ENCODE results near the gene COX6B2. TPM values are rescaled to one million over a fixed set of nuclear protein-coding genes. Genes with fewer than 3 reads are reported as not detected.

Gene COX6B2
- total and polyA plus RNA-seq, 2 donors (not counting 3 experiments of a cell fraction or from before 2014, with no cell fraction given), result not detected

DNA sequence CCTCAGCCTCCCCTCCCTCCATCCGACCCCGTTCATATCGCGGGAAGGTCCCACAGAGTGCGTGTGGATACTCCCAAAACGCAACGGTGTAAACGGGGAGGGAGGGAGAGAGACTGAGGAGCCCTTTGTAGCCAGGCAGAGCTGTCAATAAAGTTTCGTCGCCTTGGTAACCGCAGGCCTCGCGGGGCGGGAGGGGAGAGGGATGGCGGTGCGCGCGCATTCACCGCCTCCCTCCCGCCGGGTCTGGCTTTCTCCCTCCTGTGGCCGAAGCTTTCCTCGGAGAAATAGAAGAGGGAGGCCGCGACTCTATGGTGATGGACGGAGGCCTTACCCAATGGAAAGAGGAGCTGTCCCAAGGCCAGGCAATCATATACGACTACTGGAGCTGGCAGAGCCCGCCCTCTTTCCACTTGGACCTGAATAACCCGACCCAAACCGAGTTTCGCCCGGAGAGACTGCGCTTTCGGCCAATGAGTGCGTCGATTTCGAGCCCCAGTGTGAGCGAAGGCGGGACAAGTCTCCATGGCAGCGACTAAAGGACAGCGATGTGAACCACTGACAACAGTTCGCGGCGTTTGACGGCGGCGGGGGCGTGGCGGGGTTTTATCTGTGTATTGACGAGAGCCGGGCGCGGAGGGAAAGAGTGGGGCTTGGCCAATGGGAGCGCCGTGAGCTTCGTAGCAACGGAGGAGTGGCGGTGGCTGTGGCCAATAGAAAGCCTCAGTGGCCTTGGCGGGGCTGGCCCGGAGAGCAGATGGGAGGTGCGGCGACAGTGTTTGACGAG, 15.2 kb downstream of the COX6B2 start, which contains the start of gene KMT5C:
TSS of gene KMT5C (plus strand) at position 772 of the 784 bp plus-strand sequence. CDS start 2,061 bp downstream, outside the sequence.
- Histone ChIP-seq H3K9me3 (replicated peaks; ENCODE audit: control insufficient read depth, insufficient read depth, low read length) (no peaks in the 10 kb centered on the region), H3K4me1 (ENCODE audit: control insufficient read depth, extremely low read depth, insufficient read depth, low read length) (peaks cover 10% of the 10 kb centered on the region), H3K27ac (ENCODE audit: insufficient read depth, low read depth, low read length) (peak within 1 kb of the TSS; percentile 92), H3K36me3 (ENCODE audit: control insufficient read depth in 2 of 2, extremely low read depth in 1 of 2, insufficient read depth in 2 of 2, low read length in 2 of 2) (peaks cover 0 to 7% of the 10 kb centered on the region in 2 experiments), H3K9me1 (replicated peaks; ENCODE audit: control insufficient read depth, extremely low read depth, insufficient read depth, low read length) (no peaks in the 10 kb centered on the region), H3K4me3 (replicated peaks in 1 of 3; ENCODE audit: insufficient read depth in 1 of 3, low read depth in 1 of 3, low read length in 3 of 3) (peak within 1 kb of the TSS; percentile 38 to 69 (median 65)), H2AFZ (ENCODE audit: low read depth, low read length) (peak within 1 kb of the TSS; percentile 45), H3K9ac (replicated peaks; ENCODE audit: extremely low read depth, insufficient read depth, low read length) (peak within 1 kb of the TSS; percentile 94), H4K20me1 (replicated peaks; ENCODE audit: control insufficient read depth, extremely low read depth, insufficient read depth, low read length) (no peaks in the 10 kb centered on the region), H3K27me3 (ENCODE audit: control insufficient read depth in 2 of 2, insufficient read depth in 2 of 2, low read length in 2 of 2) (peaks cover 0 to 3% of the 10 kb centered on the region in 2 experiments), H3K79me2 (ENCODE audit: control insufficient read depth, insufficient read depth, low read length) (no peaks in the 10 kb centered on the region), H3K4me2 (ENCODE audit: insufficient read depth, low read length) (peak within 1 kb of the TSS; percentile 71)
- DNase-seq (ENCODE audit: low read depth, low spot score) (peak; percentile 100), FAIRE-seq (peak; percentile 100)
- dilution Hi-C loops (cut with MboI; ENCODE audit: extremely low pct_ligation_motif_present, low sequenced_read_pairs) (no loop called here), intact Hi-C loops (cut with micrococcal nuclease) (loop anchor here (1.0 to 10.0 kb wide), 11 partner anchors 14 to 316 kb away; partner anchors contain the start of genes DNAAF3, FIZ1, HSPBP1 and PPP6R1)
- no peak for TF ChIP-seq EZH2 (IDR thresholded peaks at IDR 0.05; ENCODE audit: borderline replicate concordance, low read depth, low read length, severe bottlenecking)
- no peak for TF ChIP-seq GATA2 (IDR thresholded peaks at IDR 0.05; ENCODE audit: insufficient read depth, insufficient read length, low read depth, low read length)
- peak; percentile 73 for TF ChIP-seq POLR2AphosphoS5 (IDR thresholded peaks at IDR 0.05; ENCODE audit: insufficient read depth, low read depth, low read length)
- TF ChIP-seq, protein P1, sequence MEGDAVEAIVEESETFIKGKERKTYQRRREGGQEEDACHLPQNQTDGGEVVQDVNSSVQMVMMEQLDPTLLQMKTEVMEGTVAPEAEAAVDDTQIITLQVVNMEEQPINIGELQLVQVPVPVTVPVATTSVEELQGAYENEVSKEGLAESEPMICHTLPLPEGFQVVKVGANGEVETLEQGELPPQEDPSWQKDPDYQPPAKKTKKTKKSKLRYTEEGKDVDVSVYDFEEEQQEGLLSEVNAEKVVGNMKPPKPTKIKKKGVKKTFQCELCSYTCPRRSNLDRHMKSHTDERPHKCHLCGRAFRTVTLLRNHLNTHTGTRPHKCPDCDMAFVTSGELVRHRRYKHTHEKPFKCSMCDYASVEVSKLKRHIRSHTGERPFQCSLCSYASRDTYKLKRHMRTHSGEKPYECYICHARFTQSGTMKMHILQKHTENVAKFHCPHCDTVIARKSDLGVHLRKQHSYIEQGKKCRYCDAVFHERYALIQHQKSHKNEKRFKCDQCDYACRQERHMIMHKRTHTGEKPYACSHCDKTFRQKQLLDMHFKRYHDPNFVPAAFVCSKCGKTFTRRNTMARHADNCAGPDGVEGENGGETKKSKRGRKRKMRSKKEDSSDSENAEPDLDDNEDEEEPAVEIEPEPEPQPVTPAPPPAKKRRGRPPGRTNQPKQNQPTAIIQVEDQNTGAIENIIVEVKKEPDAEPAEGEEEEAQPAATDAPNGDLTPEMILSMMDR (IDR thresholded peaks at IDR 0.05; ENCODE audit: extremely low read depth in 1 of 2, insufficient read depth in 1 of 2, low read depth in 1 of 2, low read length in 2 of 2), result peak; percentile 15 to 34
- CTCF ChIA-PET, result interaction anchor here (0.7 to 2.9 kb wide), 17 partner anchors 11 to 198 kb away, joined by 3 to 29 read pairs (median 3); partner anchors contain the start of gene TMEM238
- no TSS peak for BruUV-seq (replicated peaks)
- POLR2A ChIA-PET, result interaction anchor here (0.8 to 1.8 kb wide), 5 partner anchors 20 to 80 kb away, joined by 3 to 15 read pairs (median 4); partner anchors contain the start of genes PPP6R1, TMEM238 and UBE2S
